ENCODE data around the gene RPS28. TPM values are rescaled to one million over a fixed set of nuclear protein-coding genes. Genes with fewer than 3 reads are reported as not detected.
"Not testable (repeated sequence)": the region's sequence is repeated elsewhere in the genome, so short reads cannot be mapped to it uniquely, and the experiment has no call there.

The RPS28 gene
- total RNA-seq, 4 donors from 2014 or later, result 267 to 710 (median 400) TPM

- Histone ChIP-seq H3K9me3 (no peaks in the 10 kb centered on the region), H3K27ac (peak within 1 kb of the TSS; percentile 46 to 83 (median 79)), H3K27me3 (no peaks in the 10 kb centered on the region), H3K36me3 (peaks cover 0 to 48% (median 5%) of the 10 kb centered on the region in 3 donors), H3K4me3 (peak within 1 kb of the TSS; percentile 48 to 80 (median 54)), H3K4me1 (peaks cover 22 to 54% (median 26%) of the 10 kb centered on the region in 3 donors)
- no peak for DNase-seq
- TF ChIP-seq CTCF (IDR thresholded peaks at IDR 0.05) (no peak), POLR2A (IDR thresholded peaks at IDR 0.05) (peak in 2 of 4 donors; percentile 29 to 33)
- WGBS, 2 donors, result 0% methylated on average over 10 of the region's 63 CpGs
- intact Hi-C loops (cut with DNase I), result no loop called here
Observed at GRCh38 chr19:8307965-8308866, 13.1 kb upstream of the RPS28 start, which contains the start of gene CD320. TSS of gene CD320 (minus strand) at chr19:8308358. CDS start at chr19:8308290, 68 bp downstream.

GRCh38 chr19:8308891-8309291 lies 12.4 kb upstream of the RPS28 start:
- intact Hi-C loops (cut with DNase I), result no loop called here
- H3K27ac ChIP-seq, result peak overlapping the region in 2 of 4 donors; percentile 46 to 82
- no peak for TF ChIP-seq POLR2A (IDR thresholded peaks at IDR 0.05)
- H3K27me3 ChIP-seq, result no peaks in the 10 kb centered on the region
- H3K9me3 ChIP-seq, result no peaks in the 10 kb centered on the region
- peaks cover 0 to 48% (median 6%) of the 10 kb centered on the region in 3 donors for H3K36me3 ChIP-seq
- no peak for DNase-seq
- H3K4me1 ChIP-seq, result peaks cover 22 to 54% (median 26%) of the 10 kb centered on the region in 3 donors
- peak overlapping the region; percentile 48 to 80 (median 54) for H3K4me3 ChIP-seq
- 52 to 69% methylated on average over 17 of the region's 17 CpGs for WGBS, 2 donors

- DNase-seq, result no peak
- 92 to 98% methylated on average over 16 to 17 of the region's 17 CpGs for WGBS, 2 donors
- intact Hi-C loops (cut with DNase I), result no loop called here
- no peak for TF ChIP-seq POLR2A (IDR thresholded peaks at IDR 0.05)
- TF ChIP-seq CTCF (IDR thresholded peaks at IDR 0.05), result no peak
- Histone ChIP-seq H3K36me3 (peaks cover 0 to 63% (median 21%) of the 10 kb centered on the region in 3 donors), H3K27me3 (no peaks in the 10 kb centered on the region), H3K27ac (peak overlapping the region in 1 of 4 donors; percentile 63), H3K4me1 (peaks cover 22 to 54% (median 26%) of the 10 kb centered on the region in 3 donors), H3K4me3 (no peak overlapping the region), H3K9me3 (no peaks in the 10 kb centered on the region)
Observed at GRCh38 chr19:8310342-8311055, 10.8 kb upstream of the RPS28 start.

GRCh38 chr19:8311461-8312260 lies 9.6 kb upstream of the RPS28 start:
- intact Hi-C loops (cut with DNase I), result no loop called here
- TF ChIP-seq CTCF (IDR thresholded peaks at IDR 0.05) (no peak), POLR2A (IDR thresholded peaks at IDR 0.05) (no peak)
- H3K27ac ChIP-seq, result peak overlapping the region in 3 of 4 donors; percentile 12 to 76 (median 63)
- peaks cover 0 to 73% (median 22%) of the 10 kb centered on the region in 3 donors for H3K36me3 ChIP-seq
- WGBS, 2 donors, result 53 to 59% methylated on average over 5 to 9 of the region's 16 CpGs
- no peak for DNase-seq
- H3K9me3 ChIP-seq, result no peaks in the 10 kb centered on the region
- H3K4me3 ChIP-seq, result no peak overlapping the region
- H3K27me3 ChIP-seq, result no peaks in the 10 kb centered on the region
- H3K4me1 ChIP-seq, result peaks cover 19 to 47% (median 26%) of the 10 kb centered on the region in 3 donors

GRCh38 chr19:8314981-8315640 lies 6.2 kb upstream of the RPS28 start:
- H3K36me3 ChIP-seq, result peaks cover 0 to 84% (median 17%) of the 10 kb centered on the region in 3 donors

More at GRCh38 chr19:8314981-8315640, 6.2 kb upstream of the RPS28 start:
- H3K27ac ChIP-seq; DNase-seq; intact Hi-C loops (cut with DNase I); H3K9me3 ChIP-seq; H3K4me3 ChIP-seq; H3K27me3 ChIP-seq: not testable (repeated sequence)
- WGBS, 2 donors, result 83 to 84% methylated on average over 7 to 8 of the region's 11 CpGs
- peaks cover 10 to 20% (median 13%) of the 10 kb centered on the region in 3 donors for H3K4me1 ChIP-seq
